HFFc6 (cell line): Measurements from ENCODE around the gene HMGN4. TPM values are rescaled to one million over a fixed set of nuclear protein-coding genes. Genes with fewer than 3 reads are reported as not detected.

Experiments used
- DNase-seq: peaks from one replicate; pipeline ENCODE4 v3.0.0-alpha.2; 2018
- H3K27ac Mint-ChIP-seq: 2 replicates; pipeline ENCODE4 v1.8.0; 2020; ENCODE audit warnings: mild to moderate bottlenecking, mixed read lengths
- H3K27me3 Mint-ChIP-seq: 2 replicates; pipeline ENCODE4 v1.8.0; 2021; ENCODE audit warnings: mild to moderate bottlenecking, moderate library complexity, mixed read lengths; ENCODE audit not compliant: insufficient read depth
- H3K36me3 Mint-ChIP-seq: 2 replicates; pipeline ENCODE4 v1.8.0; 2021; ENCODE audit warnings: low read depth, mixed read lengths
- H3K4me1 Mint-ChIP-seq: 2 replicates; pipeline ENCODE4 v1.8.0; 2020; ENCODE audit warnings: low read depth, mixed read lengths
- H3K4me3 Mint-ChIP-seq: 2 replicates; pipeline ENCODE4 v1.8.0; 2020; ENCODE audit warnings: mild to moderate bottlenecking, moderate library complexity, mixed read lengths
- H3K9me3 Mint-ChIP-seq: 2 replicates; pipeline ENCODE4 v1.8.0; 2020; ENCODE audit warnings: mild to moderate bottlenecking, mixed read lengths
- CTCF ChIP-seq: fragments of 200-600 bp; sonication (generic); IDR thresholded peaks from 2 replicates; pipeline ENCODE4 v1.5.0; 2021; ENCODE audit warnings: antibody characterized with exemption, mild to moderate bottlenecking
- total RNA-seq, 6 experiments: library from RNA; stranded (reverse); fragmentation: NEBNext Ultra II Directional; extraction: Animal tissue kit (Norgen Biotek cat#: 25700); gene quantifications; 2 replicates in 1 of 6; 3 replicates in 5 of 6; pipeline ENCODE4 v1.2.3, GENCODE V29; 2021

HMGN4 gene
- total RNA-seq, 6 experiments from 2014 or later = 42.6 to 55.7 (median 51.8) TPM

- DNase-seq = no peak
- no peaks in the 10 kb centered on the region; the same call in 1 of the 2 replicates for H3K27me3 Mint-ChIP-seq
- H3K36me3 Mint-ChIP-seq = peaks cover 13% of the 10 kb centered on the region
- peaks cover 20% of the 10 kb centered on the region for H3K4me1 Mint-ChIP-seq
- H3K4me3 Mint-ChIP-seq = peak overlapping the region; percentile 78; the same call in 1 of the 2 replicates
- no peak; the same call in 1 of the 2 replicates for TF ChIP-seq CTCF
- H3K9me3 Mint-ChIP-seq = no peaks in the 10 kb centered on the region
- H3K27ac Mint-ChIP-seq = peak overlapping the region; percentile 53; the same call in 1 of the 2 replicates
Observed at GRCh38 chr6:26550250-26550993, 12.3 kb downstream of the HMGN4 start.

GRCh38 chr6:26552205-26552604 lies 14.0 kb downstream of the HMGN4 start:
- no peak overlapping the region for H3K27ac Mint-ChIP-seq
- no peak for DNase-seq
- H3K9me3 Mint-ChIP-seq = no peaks in the 10 kb centered on the region
- H3K4me3 Mint-ChIP-seq = no peak overlapping the region
- TF ChIP-seq CTCF = no peak
- H3K27me3 Mint-ChIP-seq = peaks cover 5% of the 10 kb centered on the region; the same call in 1 of the 2 replicates
- H3K36me3 Mint-ChIP-seq = no peaks in the 10 kb centered on the region
- H3K4me1 Mint-ChIP-seq = peaks cover 38% of the 10 kb centered on the region

GRCh38 chr6:26552640-26553188 lies 14.5 kb downstream of the HMGN4 start:
- Mint-ChIP-seq H3K27me3 (peaks cover 5% of the 10 kb centered on the region; the same call in 1 of the 2 replicates), H3K36me3 (no peaks in the 10 kb centered on the region), H3K4me1 (peaks cover 43% of the 10 kb centered on the region), H3K9me3 (no peaks in the 10 kb centered on the region), H3K27ac (no peak overlapping the region), H3K4me3 (no peak overlapping the region)
- TF ChIP-seq CTCF = no peak
- DNase-seq = no peak

- no peak for TF ChIP-seq CTCF
- DNase-seq = no peak
- Mint-ChIP-seq H3K4me1 (peaks cover 44% of the 10 kb centered on the region), H3K36me3 (no peaks in the 10 kb centered on the region), H3K27ac (no peak overlapping the region), H3K4me3 (no peak overlapping the region), H3K9me3 (no peaks in the 10 kb centered on the region), H3K27me3 (peaks cover 5% of the 10 kb centered on the region; the same call in 1 of the 2 replicates)
Observed at GRCh38 chr6:26553264-26553634, 15.1 kb downstream of the HMGN4 start.

GRCh38 chr6:26553635-26554446 lies 15.7 kb downstream of the HMGN4 start:
- Mint-ChIP-seq H3K36me3 (no peaks in the 10 kb centered on the region), H3K27me3 (peaks cover 5% of the 10 kb centered on the region; the same call in 1 of the 2 replicates), H3K9me3 (no peaks in the 10 kb centered on the region), H3K4me3 (no peak overlapping the region), H3K27ac (no peak overlapping the region), H3K4me1 (peaks cover 44% of the 10 kb centered on the region)
- no peak for TF ChIP-seq CTCF
- peak; percentile 97 for DNase-seq
